ENCODE data around the gene RSPRY1.
"Not testable (repeated sequence)": the region's sequence is repeated elsewhere in the genome, so short reads cannot be mapped to it uniquely, and the experiment has no call there.

Gene RSPRY1

DNA sequence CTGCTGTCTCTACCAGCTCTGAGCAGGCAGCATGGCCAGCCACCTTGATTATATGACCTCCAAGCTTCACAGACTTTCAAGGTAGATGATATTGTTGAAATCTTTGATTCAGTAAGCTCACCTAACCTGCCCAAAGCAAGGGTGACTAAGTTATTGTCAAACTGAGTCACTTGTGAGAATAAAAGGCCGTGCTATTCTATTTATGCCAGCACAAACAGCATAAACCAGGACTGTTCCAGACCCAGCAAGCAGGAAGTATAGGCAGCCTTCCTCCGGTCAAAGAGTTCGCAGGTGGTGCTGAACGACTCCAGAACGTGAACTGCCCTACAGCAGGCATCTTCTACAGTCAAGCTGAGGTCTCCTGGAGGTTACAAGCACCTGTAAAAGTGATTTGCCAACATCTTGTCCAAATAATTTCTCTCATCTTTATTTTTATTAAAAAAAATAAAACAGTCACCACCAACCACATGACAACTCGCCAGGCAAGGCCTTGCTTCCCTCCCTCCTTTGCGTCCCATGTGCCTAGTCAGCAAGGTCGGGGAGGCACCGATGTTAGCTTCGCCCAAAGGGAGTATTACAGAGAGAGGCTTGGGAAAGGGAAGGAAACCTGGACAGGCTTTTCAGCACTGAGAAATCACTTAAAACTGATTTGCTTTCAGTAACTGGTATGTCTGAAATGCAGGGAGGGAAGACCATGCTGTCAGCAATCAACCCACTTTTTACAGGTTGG, 69.7 kb downstream of the RSPRY1 start:
- no peak for DNase-seq (ENCODE audit: low read depth in 2 of 2)

DNA sequence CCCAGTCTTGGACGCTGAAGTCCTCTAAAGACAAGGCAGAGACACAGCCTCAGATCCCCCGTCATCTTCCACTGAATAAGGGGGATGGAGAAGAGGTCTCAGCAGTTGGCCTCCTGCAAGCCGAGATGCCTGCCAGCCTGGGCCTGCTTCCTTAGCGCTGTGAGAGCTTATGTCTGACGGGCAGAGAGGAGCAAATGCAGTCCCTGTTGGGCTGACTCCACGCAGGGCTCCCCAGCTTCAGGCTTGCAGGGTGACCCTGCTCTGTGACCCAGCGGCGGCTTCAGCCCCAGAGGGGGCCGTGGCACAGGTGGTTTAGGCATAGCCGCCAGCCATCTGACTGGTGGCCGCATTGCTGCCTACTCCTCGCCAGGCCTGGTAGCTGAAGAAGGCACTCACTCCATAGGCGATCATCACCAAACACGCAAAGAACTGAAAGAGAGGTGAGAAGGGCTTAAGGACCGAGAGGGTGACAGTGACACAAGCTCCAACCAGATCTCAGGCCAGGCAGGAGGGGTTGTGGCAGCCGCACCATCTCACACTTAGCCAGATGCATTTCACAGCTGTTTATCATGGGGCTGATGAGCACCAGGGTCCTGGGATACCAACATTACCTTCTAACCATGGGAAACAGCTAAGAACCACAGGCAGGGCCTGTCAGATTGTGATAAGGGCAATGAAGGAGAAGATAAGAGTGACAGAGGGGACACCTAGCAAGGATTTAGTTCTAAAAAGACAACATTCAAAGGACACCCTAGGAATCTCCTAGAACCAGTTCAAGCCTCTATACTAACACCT, 70.7 kb downstream of the RSPRY1 start:
- no peak for DNase-seq (ENCODE audit: low read depth in 2 of 2)

DNA sequence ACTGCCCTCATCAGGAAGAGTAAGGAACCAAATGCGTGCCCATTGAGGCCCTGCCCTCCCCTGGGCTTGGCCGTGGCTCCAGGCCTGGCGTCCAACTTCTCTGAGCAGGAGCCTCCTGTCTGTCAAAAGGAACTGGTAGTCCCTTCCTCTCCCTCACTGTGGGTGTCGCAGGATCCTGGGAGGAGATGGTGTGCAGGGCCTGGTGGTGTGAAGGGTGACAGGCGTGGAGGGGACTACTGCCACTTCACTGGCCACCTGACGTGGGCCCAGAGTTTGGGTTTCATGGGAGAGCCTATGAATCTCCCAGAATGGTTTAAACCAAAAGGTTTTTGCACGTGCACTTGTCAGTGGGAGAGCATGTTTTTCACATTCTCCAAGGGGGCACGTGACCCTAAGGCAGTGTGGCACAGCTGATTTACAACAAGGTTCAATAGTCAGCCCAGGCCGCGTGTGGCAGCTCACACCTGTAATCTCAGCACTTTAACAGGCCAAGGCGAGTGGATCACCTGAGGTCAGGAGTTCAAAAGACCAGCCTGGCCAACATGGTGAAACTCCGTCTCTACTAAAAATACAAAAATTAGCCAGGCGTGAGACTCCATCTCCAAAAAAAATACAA, 71.4 kb downstream of the RSPRY1 start:
- no peak for DNase-seq (ENCODE audit: low read depth in 2 of 2)

DNA sequence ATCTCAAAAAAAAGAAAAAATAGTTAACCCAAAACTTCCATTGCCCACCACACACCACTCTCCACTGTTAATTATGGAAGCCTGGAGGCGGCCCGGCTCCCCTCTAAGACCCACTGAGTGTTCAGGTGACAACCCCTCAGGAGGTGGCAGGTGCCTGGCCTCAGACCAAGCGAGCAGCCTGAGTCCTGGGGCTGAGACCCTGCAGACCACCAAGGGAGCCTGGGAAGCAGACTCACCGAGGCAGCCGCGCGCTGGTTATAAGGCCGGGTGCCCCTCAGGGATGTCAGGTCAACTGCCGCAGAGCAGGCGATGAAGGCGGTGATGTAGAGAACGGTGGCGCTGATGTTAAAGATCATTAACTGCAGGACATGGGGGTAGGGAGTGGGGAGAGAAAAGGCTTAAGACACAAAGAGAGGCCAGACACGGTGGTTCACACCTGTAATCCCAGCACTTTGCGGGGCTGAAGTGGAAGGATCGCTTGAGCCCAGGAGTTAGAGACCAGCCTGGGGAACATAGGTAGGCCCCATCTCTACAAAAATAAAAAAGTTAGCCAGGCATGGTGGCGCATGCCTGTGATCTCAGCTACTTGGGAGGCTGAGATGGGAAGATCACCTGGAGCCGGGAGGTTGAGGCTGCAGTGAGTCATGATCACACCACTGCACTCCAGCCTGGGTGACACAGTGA, 72.2 kb downstream of the RSPRY1 start:
- DNase-seq (ENCODE audit: low read depth in 2 of 2) = no peak

DNA sequence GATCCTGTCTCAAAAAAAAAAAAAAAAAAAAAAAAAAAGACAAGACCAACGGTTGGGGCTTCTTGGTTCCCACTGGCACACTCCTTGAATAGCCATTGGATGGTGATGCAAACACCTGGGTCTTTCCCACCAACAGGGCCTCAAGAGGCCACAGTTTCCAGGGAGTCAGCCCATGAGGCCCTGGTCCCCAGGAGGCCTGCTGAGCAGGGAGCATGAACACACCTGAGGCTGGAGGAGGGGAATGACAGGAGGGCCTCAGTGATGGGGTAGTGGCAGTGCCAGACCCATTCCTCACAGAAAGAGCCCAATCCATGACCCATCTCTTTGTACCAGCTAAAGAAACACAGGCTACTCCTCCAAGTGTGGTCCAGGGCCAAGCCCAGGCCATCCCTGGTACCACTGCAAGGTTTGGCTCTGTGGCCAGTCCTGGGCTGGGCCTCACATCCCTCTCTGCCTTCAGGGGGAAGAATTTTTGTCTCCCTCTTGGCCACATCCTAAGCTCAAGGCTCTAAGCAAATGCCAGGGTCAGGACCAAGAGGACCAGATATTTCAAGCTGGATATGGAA, 72.9 kb downstream of the RSPRY1 start:
- DNase-seq (ENCODE audit: low read depth in 2 of 2) = no peak

DNA sequence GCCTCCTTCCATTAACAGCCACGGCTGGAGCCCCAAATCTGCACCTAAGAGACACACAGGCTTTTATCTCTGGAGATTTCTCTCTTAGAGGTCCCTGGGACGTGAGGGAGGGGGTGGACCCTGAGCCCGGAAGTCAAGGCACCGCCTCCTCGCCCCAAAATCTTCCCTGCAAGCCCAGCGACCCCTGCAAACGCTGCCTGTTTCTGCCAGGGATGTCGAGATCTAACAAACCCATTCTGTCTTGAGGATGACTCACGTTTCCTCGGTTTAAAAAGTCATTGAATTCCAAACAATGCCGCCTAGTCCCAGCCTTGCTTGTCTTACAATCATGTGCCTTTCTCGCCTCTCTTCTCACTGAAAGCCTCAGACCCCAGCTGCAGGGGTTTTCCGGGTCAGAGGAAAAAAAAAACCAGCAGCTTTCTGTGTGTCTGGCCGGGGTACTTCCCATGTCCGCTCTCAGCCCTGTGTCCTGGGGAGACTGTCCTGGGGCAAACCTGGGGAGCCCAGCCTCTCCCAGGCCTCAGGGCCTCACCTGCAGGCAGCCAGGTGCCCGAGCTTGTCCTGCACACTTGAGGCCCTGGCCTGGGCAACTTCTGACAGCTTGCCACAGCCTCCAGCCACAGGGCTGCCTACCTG, 74.3 kb downstream of the RSPRY1 start:
- DNase-seq (ENCODE audit: low read depth in 2 of 2) = peak in 1 of 2 experiments; percentile 7

DNA sequence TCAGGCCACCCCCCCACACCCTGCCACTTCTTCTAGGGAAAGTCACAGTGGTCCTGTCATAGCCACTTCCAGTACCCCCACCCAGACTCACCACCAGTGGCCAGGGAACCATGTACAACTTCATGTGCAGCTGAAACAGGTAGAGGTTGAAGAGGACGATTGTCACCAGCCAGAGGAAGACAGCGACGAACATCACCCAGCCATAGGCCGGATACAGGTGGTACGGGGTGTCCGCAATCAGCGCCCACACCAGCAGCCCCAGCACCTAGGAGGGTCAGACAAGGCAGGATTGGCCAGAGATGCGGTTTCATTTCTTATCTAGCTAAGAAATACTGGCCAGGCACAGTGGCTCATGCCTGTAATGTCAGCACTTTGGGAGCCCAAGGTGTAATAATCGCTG, 75.7 kb downstream of the RSPRY1 start:
- no peak for DNase-seq (ENCODE audit: low read depth in 2 of 2)

DNA sequence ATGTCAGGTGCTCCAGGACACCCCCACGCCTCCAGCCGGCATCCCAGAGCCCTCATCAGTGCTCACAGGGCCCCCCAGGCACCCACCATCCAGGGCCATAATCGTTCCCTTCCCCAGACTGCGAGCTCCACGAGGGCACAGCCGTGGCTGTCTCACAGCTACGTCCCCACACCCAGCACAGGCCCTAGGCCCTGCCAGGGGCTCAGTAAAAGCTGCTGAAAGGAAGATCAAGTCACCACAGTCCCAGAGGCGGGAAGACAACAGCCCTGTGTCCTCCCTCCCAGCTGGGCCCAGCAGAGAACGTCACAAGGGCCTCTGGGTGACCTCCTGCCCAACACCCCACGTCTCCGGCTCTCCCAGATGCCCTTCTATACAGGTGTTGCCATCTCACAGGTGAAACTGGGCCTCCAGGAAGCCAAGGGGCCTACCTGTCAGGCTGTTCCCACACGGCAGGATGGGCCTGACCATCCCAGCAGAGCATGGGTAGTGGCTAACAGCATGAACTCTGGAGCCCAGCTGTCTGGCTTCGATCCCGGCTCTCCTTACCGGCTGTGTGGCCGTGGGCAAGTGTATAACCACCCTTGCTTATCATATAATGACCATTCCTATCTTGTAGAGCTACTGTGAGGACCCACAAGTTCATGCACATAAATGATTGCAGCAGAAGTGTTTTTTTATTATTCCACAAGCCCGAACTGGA, 76.9 kb downstream of the RSPRY1 start:
- DNase-seq (ENCODE audit: low read depth in 2 of 2) = no peak

DNA sequence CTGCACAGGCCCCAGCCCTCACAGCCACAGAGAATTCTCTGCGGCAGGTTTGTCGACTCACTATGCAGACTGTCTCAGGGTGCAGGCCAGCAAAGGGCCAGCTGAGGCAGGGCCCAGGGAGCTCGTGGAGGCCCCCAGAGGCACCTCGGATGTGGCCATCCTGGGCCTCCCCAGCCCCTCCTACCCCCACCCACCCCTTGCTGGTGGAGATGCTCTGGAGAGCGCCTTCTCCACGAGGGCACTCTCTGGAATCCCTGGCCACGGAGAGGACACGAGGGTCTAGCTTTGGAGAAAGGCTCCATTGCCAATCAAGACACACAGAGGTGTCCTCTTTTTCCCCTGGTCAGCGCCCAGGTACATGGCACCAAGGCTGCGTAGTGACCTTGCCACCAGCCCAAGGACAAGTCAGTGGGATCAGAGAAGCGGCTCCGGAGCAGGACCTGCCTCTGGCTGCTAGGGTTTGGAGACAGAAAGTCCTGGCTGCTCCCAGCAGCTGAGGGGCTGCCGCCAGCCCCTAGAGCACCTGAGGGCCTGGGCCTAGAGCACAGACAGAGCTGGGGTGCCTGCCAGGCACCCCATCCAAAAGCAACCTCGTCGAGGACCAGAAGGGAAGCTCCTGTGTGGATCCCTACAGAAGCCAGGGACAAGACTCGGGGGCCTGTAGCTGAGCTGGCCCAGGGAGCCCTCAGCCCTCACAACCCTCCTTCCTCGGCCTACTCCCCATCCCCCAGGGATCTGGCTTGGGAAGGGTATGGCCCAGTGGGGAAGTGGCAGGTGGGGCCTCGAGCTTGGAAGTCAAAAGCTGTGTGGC, 77.6 kb downstream of the RSPRY1 start:
- no peak for DNase-seq (ENCODE audit: low read depth in 2 of 2)

DNA sequence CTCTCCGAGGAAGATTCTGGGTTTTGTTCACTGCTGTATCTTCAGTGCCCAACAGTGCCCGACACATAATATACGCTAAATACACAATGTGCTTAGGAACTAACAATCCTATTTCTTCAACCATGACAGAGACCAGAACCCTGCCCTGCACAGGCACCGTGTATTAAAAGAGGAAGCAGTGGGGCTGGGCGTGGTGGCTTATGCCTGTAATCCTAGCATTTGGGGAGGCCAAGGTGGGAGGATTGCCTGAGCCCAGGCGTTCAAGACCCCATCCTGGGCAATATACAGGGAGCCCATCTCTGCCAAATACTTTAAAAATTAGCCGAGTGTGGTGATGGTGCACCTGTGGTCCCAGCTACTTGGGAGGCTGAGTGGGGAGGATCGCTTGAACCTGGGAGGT, 78.3 kb downstream of the RSPRY1 start:
- no peak for DNase-seq (ENCODE audit: low read depth in 2 of 2)

DNA sequence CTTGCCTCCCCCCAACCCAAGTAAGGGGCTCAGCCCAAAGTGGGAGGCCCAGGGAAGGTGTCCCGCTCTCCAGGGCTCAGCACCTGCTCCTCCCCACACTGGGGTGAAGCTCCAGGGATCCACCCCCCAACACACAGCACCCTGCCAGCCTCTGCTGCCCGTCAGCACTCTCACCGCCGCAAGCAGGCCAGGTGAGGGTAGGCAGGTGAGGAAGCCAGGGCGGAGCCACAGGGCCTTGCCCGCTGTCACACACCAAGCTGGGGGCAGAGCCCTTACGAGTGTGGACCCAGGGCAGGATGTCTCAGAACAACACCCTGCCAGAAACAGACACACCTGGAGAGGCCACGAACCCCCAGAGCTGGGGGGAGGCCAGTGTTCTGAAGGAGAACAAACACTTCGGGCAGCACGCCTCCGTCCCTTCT, 78.8 kb downstream of the RSPRY1 start:
- no peak for DNase-seq (ENCODE audit: low read depth in 2 of 2)

DNA sequence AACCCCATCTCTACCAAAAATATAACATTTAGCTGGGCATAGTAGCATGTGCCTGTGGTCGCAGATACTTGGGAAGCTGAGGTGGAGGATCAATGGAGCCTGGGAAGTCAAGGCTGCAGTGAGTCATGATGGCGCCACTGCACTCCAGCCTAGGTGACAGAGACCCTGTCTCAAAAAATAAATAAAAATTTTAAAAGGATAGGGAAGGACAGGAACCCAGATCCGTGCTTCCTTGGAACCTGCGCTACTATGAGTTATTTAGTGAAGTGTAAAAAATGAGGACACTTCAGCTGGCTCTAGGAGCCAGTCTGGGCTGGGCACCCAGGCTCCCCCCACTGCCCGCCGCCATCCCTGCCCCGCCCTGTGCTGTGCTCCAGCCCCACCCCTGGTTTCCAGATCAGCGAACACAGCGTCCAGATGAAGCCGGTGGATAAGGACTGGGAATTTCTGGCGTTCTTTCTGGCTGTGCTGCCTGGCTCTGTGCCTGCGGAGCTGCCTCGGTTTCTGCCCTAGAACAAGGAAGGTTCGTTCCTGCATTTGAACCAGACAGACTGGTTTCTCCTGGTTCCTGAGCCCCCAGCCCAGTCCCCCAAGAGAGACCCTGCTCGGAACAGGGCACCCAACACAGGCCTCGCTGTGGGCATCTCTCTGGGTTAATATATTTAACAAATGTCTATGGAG, 79.9 kb downstream of the RSPRY1 start:
- no peak for DNase-seq (ENCODE audit: low read depth in 2 of 2)

DNA sequence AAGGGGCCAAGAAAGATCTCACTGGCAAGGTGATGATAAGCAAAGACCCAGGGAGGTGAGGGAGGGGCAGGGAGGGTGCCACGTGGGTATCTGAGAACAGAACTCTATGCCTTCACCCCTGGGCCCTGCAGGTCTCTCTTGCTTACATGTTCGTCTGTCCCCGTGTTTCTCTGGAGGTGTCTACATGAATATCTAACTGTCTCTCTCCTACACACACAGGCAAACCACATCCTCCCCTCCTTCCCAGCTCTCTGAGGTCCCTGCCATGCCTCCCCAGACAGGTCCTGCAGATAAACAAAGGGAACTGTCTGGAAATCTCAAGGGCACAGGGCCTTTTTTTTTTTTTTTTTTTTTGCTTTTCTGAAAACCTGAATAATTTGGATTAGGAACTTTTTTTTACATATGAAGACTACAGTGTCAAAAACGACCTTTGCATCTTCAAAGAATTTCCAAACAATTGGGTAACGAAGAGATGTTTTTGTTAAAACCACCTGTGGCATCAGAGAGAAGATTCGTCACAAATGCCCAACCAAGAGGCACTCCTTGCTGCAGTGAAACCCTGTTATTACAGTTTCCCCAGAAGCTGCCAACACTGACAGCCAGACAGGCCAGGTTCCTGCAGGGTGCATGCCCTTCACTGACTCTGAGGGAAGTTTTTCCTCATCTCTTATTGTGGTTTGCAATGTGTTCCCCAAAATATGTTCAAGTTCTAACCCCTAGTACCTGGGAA, 80.6 kb downstream of the RSPRY1 start:
- no peak for DNase-seq (ENCODE audit: low read depth in 2 of 2)

DNA sequence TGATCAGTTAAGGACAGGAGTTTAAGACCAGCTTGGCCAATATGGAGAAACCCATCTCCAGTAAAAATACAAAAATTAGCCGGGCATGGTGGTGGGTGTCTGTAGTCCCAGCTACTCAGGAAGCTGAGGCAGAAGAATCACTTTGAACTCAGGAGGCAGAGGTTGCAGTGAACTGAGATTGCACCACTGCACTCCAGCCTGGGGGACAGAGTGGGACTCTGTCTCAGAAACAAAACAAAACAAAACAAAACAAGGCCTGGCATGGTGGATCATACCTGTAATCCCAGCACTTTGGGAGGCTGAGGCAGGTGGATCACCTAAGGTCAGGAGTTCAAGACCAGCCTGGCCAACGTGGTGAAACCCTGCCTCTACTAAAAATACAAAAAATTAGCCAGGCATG, 81.2 kb downstream of the RSPRY1 start:
- not testable (repeated sequence) for DNase-seq (ENCODE audit: low read depth in 2 of 2)

DNA sequence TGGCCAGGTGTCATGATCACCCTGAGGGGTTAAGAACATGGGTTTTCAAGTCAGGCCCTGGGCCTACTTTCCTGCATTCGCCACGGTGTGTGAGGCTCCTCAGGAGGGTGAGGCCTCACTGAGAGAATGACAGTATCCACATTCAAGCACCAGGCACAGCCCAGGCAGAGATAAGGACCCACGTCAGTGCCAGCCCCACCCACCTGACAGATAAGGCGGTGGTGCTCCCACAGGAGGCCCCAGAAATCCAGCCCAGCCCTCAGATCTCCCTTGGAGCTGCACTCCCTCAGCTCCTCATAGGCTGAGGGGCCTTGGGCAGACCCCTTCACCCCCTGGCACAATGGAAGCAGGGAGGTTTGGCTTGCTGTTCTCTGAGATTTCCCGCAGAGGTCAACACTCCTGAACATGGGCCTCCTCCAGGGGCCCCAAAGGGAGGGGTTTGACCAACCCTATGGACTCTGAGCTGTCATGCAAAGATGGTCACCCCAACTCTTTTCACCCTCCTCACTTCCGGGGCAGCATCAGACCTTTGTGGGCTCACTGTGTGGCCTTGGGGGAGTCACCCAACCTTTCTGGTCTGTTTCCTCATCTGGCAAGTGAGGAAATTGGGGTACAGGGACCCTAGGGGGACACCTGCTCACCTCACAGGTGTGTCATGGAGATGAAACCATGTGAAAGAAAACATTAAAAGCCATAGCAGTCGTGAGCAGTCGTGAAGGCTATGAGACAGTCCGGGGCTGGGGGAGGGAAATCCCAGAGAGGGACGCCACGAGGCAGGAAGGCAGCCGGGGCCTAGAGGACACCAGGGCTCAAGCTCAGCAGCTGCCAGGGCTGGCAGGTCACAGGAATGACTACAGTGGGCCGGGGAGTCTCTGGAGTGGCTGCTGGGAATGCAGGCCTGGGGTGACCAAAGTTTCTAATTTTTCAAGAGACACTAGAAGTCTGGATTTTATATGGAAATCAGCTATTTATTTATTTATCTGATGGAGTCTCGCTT, 83.0 kb downstream of the RSPRY1 start:
- DNase-seq (ENCODE audit: low read depth in 2 of 2) = no peak

DNA sequence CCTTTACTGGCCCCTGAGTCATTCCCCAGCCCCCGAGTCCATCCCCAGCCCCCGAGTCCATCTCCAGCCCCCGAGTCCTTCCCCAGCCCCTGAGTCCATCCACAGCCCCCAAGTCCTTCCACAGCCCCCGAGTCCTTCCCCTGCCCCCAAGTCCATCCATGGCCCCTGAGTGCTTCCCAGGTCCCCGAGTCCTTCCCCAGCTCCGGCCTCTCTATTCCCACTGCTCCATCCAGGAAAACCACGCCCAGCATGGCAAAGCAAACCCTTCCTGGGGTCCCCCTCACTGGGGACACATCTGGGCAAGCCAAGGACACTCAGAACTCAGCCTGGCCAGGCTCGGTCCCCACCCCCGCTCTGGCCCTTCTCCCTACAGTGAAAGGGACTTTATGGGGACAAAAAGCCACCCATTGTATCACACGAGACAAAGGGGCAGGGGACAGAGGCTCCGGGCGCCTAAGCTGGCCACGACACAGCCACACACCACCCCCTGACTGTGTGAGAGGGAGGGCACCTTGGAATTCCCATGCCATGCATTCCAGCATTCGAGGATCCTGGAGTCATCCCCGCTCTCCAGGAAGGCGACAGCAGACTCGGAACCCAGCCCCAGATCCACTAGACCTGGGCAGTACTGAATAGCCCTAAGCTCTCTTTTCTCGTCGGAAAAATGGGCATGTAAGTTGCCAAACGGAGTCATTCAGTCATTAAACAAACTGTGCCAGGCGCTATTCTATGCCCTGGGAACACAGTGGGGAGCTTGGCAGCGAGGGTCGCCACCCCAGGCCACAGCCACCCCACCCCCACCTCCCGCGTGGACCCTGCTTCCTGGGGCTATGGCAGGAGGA, 84.3 kb downstream of the RSPRY1 start:
- no peak for DNase-seq (ENCODE audit: low read depth in 2 of 2)

DNA sequence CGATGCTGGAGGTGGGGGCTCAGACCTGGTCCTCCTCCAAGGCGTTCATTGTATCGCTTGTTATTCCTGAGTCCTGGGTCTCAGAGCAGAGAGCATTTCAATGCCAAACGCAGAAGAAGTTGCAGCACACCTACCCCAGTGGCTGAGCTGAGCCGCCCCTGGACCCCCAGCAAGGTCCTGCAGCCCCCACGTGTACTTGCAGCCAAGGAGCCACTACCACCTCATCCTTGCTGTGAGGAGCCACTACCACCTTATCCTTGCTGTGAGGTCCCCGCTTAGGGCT, 84.9 kb downstream of the RSPRY1 start:
- no peak for DNase-seq (ENCODE audit: low read depth in 2 of 2)

Measured in fibroblast of skin of left biceps (primary cell).